ENCODE results near the gene CPE.

Gene CPE

DNA sequence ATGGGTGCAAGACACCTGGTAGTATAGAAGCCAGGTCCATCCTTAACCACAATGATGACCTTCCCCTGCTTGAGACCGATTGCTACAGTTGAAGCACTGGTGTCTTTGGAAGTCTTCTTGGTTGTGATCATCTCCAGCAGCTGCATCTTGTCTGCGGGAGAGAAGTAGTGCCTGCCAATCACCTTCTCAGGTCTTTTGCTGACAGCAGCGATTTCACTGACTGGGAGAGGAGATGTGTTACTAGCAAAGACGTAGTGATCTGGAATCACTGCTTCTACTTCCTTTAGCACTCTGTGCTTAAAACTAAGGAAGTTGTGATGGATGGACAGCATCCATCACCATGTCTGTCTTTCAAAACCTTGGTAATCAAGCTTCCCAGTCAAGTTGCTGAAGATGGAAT lies 25.9 kb downstream of the CPE start:
- Histone ChIP-seq H3K4me1 (ENCODE audit: control insufficient read depth in 1 of 2, insufficient read depth in 2 of 2, low read length in 2 of 2) (no peaks in the 10 kb centered on the region), H3K9me3 (ENCODE audit: control insufficient read depth in 1 of 2, low read length in 2 of 2) (no peaks in the 10 kb centered on the region), H3K36me3 (ENCODE audit: control insufficient read depth in 1 of 2, insufficient read depth in 2 of 2, low read length in 2 of 2) (no peaks in the 10 kb centered on the region), H3K27ac (ENCODE audit: low read length) (no peak overlapping the region), H3K27me3 (ENCODE audit: low read depth, low read length) (no peaks in the 10 kb centered on the region), H3K4me3 (ENCODE audit: low read depth in 1 of 2, low read length in 2 of 2) (no peak overlapping the region)

DNA sequence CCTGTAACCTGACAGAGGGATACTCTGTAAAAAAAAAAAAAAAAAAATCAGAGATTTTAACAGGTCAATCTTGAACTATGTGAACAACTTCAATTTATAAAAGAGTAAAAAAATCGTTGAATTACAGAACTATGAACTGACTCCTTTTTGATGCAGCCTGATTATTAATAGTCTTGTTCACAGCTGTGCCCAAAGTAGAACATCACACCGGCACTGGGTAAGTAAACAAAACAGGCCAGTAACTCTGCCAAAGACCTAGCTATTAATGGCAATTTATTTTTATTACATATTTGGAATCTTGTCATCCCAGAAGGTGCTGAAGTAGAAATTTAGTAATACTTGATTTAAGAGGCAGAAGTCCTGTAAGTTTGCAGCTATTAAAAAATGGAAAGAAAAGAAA lies 31.4 kb downstream of the CPE start:
- no peaks in the 10 kb centered on the region for H3K4me1 ChIP-seq (ENCODE audit: control insufficient read depth in 1 of 2, insufficient read depth in 2 of 2, low read length in 2 of 2)
- H3K36me3 ChIP-seq (ENCODE audit: control insufficient read depth in 1 of 2, insufficient read depth in 2 of 2, low read length in 2 of 2) = no peaks in the 10 kb centered on the region
- H3K27me3 ChIP-seq (ENCODE audit: low read depth, low read length) = no peaks in the 10 kb centered on the region
- no peak overlapping the region for H3K27ac ChIP-seq (ENCODE audit: low read length)
- H3K9me3 ChIP-seq (ENCODE audit: control insufficient read depth in 1 of 2, low read length in 2 of 2) = no peaks in the 10 kb centered on the region
- H3K4me3 ChIP-seq (ENCODE audit: low read depth in 1 of 2, low read length in 2 of 2) = no peak overlapping the region

DNA sequence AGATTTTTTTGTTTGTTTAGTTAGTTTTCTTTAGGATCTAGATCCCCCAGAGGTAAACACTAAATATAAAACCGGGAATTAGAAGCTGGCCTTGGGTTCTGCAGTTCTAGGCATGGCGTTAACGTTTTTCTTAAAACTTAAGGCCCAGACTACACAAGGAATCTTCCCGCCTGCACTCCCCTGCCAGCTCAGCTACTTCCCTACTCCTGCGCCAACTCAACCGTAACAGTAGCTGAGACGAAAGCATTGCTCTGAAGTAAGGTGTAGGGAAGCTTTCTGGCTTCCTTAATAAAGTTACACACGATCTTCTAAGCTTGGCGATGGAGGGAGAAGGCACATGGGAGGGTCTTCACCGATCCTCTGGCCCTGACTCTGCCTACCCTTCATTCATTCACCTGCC lies 37.1 kb downstream of the CPE start:
- Histone ChIP-seq H3K27ac (ENCODE audit: low read length) (no peak overlapping the region), H3K4me1 (ENCODE audit: control insufficient read depth in 1 of 2, insufficient read depth in 2 of 2, low read length in 2 of 2) (no peaks in the 10 kb centered on the region), H3K27me3 (ENCODE audit: low read depth, low read length) (no peaks in the 10 kb centered on the region), H3K4me3 (ENCODE audit: low read depth in 1 of 2, low read length in 2 of 2) (no peak overlapping the region), H3K36me3 (ENCODE audit: control insufficient read depth in 1 of 2, insufficient read depth in 2 of 2, low read length in 2 of 2) (no peaks in the 10 kb centered on the region), H3K9me3 (ENCODE audit: control insufficient read depth in 1 of 2, low read length in 2 of 2) (no peaks in the 10 kb centered on the region)

DNA sequence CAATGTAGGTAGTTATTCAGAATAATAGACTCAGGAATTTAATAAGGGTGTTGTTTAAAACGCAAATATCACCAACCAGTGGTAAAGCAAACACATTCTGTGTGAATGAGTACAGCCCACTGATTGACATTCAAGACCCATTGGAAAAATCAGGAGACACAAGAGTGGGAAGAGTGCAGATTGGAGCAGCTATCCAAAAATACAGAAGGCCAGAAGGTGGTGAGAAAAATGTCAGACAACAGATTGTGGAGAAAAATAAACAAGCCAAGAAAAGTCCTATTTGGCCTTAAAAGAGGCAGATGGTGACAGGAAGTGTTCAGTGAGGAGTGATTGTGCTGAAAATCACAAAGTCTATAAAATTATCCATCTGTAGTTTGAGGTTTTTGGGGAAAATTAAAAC lies 39.3 kb downstream of the CPE start:
- Histone ChIP-seq H3K27me3 (ENCODE audit: low read depth, low read length) (no peaks in the 10 kb centered on the region), H3K9me3 (ENCODE audit: control insufficient read depth in 1 of 2, low read length in 2 of 2) (no peaks in the 10 kb centered on the region), H3K4me1 (ENCODE audit: control insufficient read depth in 1 of 2, insufficient read depth in 2 of 2, low read length in 2 of 2) (no peaks in the 10 kb centered on the region), H3K27ac (ENCODE audit: low read length) (no peak overlapping the region), H3K36me3 (ENCODE audit: control insufficient read depth in 1 of 2, insufficient read depth in 2 of 2, low read length in 2 of 2) (no peaks in the 10 kb centered on the region), H3K4me3 (ENCODE audit: low read depth in 1 of 2, low read length in 2 of 2) (no peak overlapping the region)

DNA sequence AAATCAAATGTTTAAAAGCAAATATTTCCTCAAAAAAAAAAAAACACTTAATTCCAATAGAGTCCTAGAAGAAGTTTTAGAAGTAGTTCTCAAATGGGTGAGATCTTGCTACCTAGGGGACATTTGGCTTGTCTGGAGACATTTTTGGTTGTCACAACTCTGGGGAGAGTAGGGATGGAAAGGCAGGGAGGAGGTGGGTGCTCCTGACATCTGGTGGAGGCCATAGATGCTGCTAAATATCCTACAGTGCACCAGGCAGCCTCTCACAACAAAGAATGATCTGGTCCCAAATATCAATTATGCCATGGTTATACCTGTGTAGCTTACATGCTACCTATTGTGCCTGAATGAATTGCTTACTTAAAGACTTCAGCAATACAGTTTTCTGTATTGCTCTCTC lies 46.8 kb downstream of the CPE start:
- H3K9me3 ChIP-seq (ENCODE audit: control insufficient read depth in 1 of 2, low read length in 2 of 2) = no peaks in the 10 kb centered on the region
- no peak overlapping the region for H3K27ac ChIP-seq (ENCODE audit: low read length)
- H3K27me3 ChIP-seq (ENCODE audit: low read depth, low read length) = no peaks in the 10 kb centered on the region
- H3K36me3 ChIP-seq (ENCODE audit: control insufficient read depth in 1 of 2, insufficient read depth in 2 of 2, low read length in 2 of 2) = no peaks in the 10 kb centered on the region
- H3K4me3 ChIP-seq (ENCODE audit: low read depth in 1 of 2, low read length in 2 of 2) = no peak overlapping the region
- H3K4me1 ChIP-seq (ENCODE audit: control insufficient read depth in 1 of 2, insufficient read depth in 2 of 2, low read length in 2 of 2) = no peaks in the 10 kb centered on the region

DNA sequence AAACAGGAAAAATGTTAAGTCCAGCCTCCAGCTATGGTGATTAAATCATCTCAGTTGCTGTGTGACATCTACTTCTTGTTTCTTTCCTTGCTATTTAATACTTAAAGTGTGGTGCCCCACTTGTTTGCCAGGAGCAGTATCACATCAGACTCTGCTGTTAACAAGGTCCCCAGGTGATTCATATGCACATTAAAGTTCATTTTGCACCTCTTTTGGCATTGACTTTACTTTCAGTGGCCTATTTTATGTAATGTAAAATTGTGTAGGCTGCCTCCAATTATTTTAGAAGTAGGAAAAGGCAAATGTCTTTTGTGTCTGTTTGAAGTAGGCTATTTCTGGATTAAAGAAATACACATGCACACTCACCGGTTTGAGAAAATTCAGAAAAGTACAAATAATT lies 47.5 kb downstream of the CPE start:
- H3K4me3 ChIP-seq (ENCODE audit: low read depth in 1 of 2, low read length in 2 of 2) = no peak overlapping the region
- no peak overlapping the region for H3K27ac ChIP-seq (ENCODE audit: low read length)
- H3K27me3 ChIP-seq (ENCODE audit: low read depth, low read length) = no peaks in the 10 kb centered on the region
- H3K4me1 ChIP-seq (ENCODE audit: control insufficient read depth in 1 of 2, insufficient read depth in 2 of 2, low read length in 2 of 2) = no peaks in the 10 kb centered on the region
- no peaks in the 10 kb centered on the region for H3K9me3 ChIP-seq (ENCODE audit: control insufficient read depth in 1 of 2, low read length in 2 of 2)
- no peaks in the 10 kb centered on the region for H3K36me3 ChIP-seq (ENCODE audit: control insufficient read depth in 1 of 2, insufficient read depth in 2 of 2, low read length in 2 of 2)

DNA sequence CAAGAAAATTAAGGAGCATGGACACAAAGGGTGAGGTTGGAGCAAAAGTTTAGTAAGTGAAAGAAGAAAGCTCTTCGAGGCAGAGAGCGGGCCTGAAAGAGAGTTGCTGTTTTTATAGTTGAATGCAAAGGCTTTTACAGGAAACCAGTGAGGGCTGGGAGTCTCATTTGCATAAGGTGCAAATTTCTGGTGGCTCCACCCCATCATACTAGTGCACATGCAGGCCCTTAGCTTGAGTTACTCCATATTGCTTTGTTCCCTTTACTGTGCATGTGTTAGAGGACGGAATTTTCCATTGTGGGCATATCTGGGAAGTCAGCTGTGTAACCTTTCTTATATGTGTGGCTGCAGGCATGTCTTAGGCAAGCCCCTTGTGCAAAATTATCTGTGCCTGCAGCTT lies 48.0 kb downstream of the CPE start:
- H3K36me3 ChIP-seq (ENCODE audit: control insufficient read depth in 1 of 2, insufficient read depth in 2 of 2, low read length in 2 of 2) = no peaks in the 10 kb centered on the region
- no peak overlapping the region for H3K4me3 ChIP-seq (ENCODE audit: low read depth in 1 of 2, low read length in 2 of 2)
- no peaks in the 10 kb centered on the region for H3K9me3 ChIP-seq (ENCODE audit: control insufficient read depth in 1 of 2, low read length in 2 of 2)
- H3K27me3 ChIP-seq (ENCODE audit: low read depth, low read length) = no peaks in the 10 kb centered on the region
- H3K27ac ChIP-seq (ENCODE audit: low read length) = no peak overlapping the region
- no peaks in the 10 kb centered on the region for H3K4me1 ChIP-seq (ENCODE audit: control insufficient read depth in 1 of 2, insufficient read depth in 2 of 2, low read length in 2 of 2)

DNA sequence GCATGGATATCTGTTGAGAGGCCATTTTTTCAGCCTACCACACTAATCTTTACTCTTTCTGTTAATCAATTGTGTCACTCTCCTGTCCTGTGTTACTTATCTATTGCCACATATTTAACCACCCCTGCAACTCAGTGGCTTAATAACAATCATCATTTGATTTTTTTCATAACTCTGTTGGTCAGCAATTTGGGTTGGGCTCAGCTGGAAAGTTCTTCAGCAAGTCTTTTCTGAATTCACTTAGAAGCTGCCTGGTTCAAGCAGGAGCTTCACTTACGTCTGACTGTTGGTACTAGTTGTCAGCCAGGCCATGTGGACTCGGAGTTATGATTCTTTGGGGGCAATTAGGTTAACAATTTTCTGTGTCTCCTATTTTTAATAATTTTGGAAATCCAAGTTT lies 50.1 kb downstream of the CPE start:
- Histone ChIP-seq H3K4me1 (ENCODE audit: control insufficient read depth in 1 of 2, insufficient read depth in 2 of 2, low read length in 2 of 2) (no peaks in the 10 kb centered on the region), H3K36me3 (ENCODE audit: control insufficient read depth in 1 of 2, insufficient read depth in 2 of 2, low read length in 2 of 2) (no peaks in the 10 kb centered on the region), H3K4me3 (ENCODE audit: low read depth in 1 of 2, low read length in 2 of 2) (no peak overlapping the region), H3K9me3 (ENCODE audit: control insufficient read depth in 1 of 2, low read length in 2 of 2) (no peaks in the 10 kb centered on the region), H3K27me3 (ENCODE audit: low read depth, low read length) (no peaks in the 10 kb centered on the region), H3K27ac (ENCODE audit: low read length) (no peak overlapping the region)

DNA sequence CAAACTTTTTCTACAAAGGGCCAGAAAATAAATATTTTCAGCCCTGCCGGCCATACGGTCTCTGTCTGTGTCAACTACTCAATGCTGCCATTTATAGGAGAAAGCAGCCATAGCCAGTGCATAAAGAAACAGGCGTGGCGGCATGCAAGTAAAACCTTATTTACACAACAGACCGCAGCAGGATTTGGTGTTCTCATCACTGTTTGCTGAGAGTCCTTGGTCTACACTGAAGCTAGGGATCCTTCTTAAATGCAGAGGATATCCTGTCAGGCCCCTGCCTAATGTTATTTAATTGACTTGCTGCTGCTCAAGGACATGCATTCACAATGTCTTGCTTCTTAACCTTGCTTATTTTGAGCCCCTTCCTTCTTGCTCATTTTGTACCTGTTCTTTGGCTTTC lies 54.7 kb downstream of the CPE start:
- Histone ChIP-seq H3K4me1 (ENCODE audit: control insufficient read depth in 1 of 2, insufficient read depth in 2 of 2, low read length in 2 of 2) (no peaks in the 10 kb centered on the region), H3K9me3 (ENCODE audit: control insufficient read depth in 1 of 2, low read length in 2 of 2) (no peaks in the 10 kb centered on the region), H3K27me3 (ENCODE audit: low read depth, low read length) (no peaks in the 10 kb centered on the region), H3K36me3 (ENCODE audit: control insufficient read depth in 1 of 2, insufficient read depth in 2 of 2, low read length in 2 of 2) (no peaks in the 10 kb centered on the region), H3K27ac (ENCODE audit: low read length) (no peak overlapping the region), H3K4me3 (ENCODE audit: low read depth in 1 of 2, low read length in 2 of 2) (no peak overlapping the region)

DNA sequence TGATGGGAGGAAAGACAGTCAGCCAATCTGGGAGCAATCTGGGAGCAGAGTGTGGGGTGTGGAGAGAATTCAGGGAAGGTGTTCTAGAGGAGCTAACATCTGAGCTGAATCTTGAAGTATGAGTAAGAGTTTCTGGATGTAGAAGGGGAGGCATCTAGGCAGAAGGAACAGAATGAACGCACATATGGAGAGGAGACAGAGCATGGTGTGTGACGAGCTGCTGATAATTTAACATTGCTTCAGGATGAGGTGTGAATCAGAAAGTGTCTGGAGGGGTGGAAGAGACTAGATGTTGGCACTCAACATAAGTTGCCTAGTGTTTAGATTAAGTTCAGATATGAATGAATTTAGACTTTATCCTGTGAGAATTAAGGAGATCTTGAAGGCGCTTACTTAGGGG lies 58.9 kb downstream of the CPE start:
- no peaks in the 10 kb centered on the region for H3K36me3 ChIP-seq (ENCODE audit: control insufficient read depth in 1 of 2, insufficient read depth in 2 of 2, low read length in 2 of 2)
- H3K27me3 ChIP-seq (ENCODE audit: low read depth, low read length) = no peaks in the 10 kb centered on the region
- H3K27ac ChIP-seq (ENCODE audit: low read length) = no peak overlapping the region

DNA sequence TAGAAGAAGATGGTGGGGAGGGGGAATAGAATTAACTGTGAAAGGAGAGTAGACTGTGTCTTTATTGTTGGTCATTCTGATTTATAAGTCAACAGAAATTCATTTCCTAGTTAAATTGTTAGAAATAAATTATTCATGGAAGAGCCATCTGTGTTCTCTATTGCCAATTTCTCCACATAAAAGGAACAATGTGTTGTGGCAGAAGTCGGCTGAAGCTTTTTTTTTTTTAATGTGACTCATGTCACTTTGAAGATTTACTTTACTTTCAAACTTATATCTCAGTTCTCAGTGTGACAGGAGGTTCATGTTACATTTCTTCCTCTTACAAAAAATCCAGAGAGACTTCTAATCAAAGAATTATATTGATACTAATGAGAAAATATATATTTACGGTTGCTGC lies 60.5 kb downstream of the CPE start:
- Histone ChIP-seq H3K27ac (ENCODE audit: low read length) (no peak overlapping the region), H3K4me1 (ENCODE audit: control insufficient read depth in 1 of 2, insufficient read depth in 2 of 2, low read length in 2 of 2) (peaks cover 0 to 7% of the 10 kb centered on the region in 2 donors), H3K27me3 (ENCODE audit: low read depth, low read length) (no peaks in the 10 kb centered on the region), H3K9me3 (ENCODE audit: control insufficient read depth in 1 of 2, low read length in 2 of 2) (no peaks in the 10 kb centered on the region), H3K36me3 (ENCODE audit: control insufficient read depth in 1 of 2, insufficient read depth in 2 of 2, low read length in 2 of 2) (no peaks in the 10 kb centered on the region), H3K4me3 (ENCODE audit: low read depth in 1 of 2, low read length in 2 of 2) (no peak overlapping the region)

More for the DNA sequence above, 58.9 kb downstream of the CPE start:
- Histone ChIP-seq H3K4me1 (ENCODE audit: control insufficient read depth in 1 of 2, insufficient read depth in 2 of 2, low read length in 2 of 2) (peaks cover 0 to 7% of the 10 kb centered on the region in 2 donors), H3K9me3 (ENCODE audit: control insufficient read depth in 1 of 2, low read length in 2 of 2) (no peaks in the 10 kb centered on the region), H3K4me3 (ENCODE audit: low read depth in 1 of 2, low read length in 2 of 2) (no peak overlapping the region)

DNA sequence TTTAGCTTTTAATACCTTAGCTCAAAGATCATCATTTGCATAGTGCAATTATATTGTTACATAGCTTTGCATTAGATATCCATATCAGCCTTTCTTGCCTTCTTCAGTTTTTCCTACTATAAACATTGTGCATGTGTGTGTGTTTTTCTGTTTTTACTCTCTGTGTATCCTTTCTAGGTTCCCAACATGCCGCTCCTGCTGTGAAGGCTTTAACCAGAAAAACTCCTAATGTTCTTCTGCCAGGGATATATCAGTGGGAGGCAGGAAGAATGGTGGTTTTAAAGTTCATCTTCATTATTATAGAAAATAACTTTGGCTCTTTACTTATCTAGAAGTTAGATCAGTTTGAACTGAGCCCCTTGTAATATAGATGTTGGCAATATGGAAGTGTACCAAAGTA lies 61.2 kb downstream of the CPE start:
- Histone ChIP-seq H3K27me3 (ENCODE audit: low read depth, low read length) (no peaks in the 10 kb centered on the region), H3K9me3 (ENCODE audit: control insufficient read depth in 1 of 2, low read length in 2 of 2) (no peaks in the 10 kb centered on the region), H3K4me3 (ENCODE audit: low read depth in 1 of 2, low read length in 2 of 2) (no peak overlapping the region), H3K36me3 (ENCODE audit: control insufficient read depth in 1 of 2, insufficient read depth in 2 of 2, low read length in 2 of 2) (no peaks in the 10 kb centered on the region), H3K4me1 (ENCODE audit: control insufficient read depth in 1 of 2, insufficient read depth in 2 of 2, low read length in 2 of 2) (peaks cover 0 to 7% of the 10 kb centered on the region in 2 donors), H3K27ac (ENCODE audit: low read length) (no peak overlapping the region)
